Measurements from ENCODE around the gene CFC1B. TPM values are rescaled to one million over a fixed set of nuclear protein-coding genes. Genes with fewer than 3 reads are reported as not detected.

Gene CFC1B
- total RNA-seq, 1 experiment from 2014 or later = not detected

Other genes starting within 250 kb of the CFC1B start
- 121 TPM for gene IMP4, start 178.3 kb upstream of the CFC1B start, total RNA-seq (2021; ENCODE audit: unreplicated experiment)
- gene PTPN18, start 165.2 kb upstream of the CFC1B start, total RNA-seq (2021; ENCODE audit: unreplicated experiment) = 52.4 TPM
- gene POTEI, start 11.9 kb upstream of the CFC1B start, total RNA-seq (2021; ENCODE audit: unreplicated experiment) = 1.2 TPM
- gene CFC1, start 78.4 kb downstream of the CFC1B start, total RNA-seq (2021; ENCODE audit: unreplicated experiment) = not detected
- not detected for gene POTEJ, start 90.2 kb downstream of the CFC1B start, total RNA-seq (2021; ENCODE audit: unreplicated experiment)
- not detected for gene GPR148, start 207.8 kb downstream of the CFC1B start, total RNA-seq (2021; ENCODE audit: unreplicated experiment)
- gene AMER3, start 234.3 kb downstream of the CFC1B start, total RNA-seq (2021; ENCODE audit: unreplicated experiment) = not detected

All from HCT116 (cell line).